Measurements from ENCODE around the gene PRRC2C.
"Not testable (repeated sequence)": the region's sequence is repeated elsewhere in the genome, so short reads cannot be mapped to it uniquely, and the experiment has no call there.

Gene PRRC2C

DNA sequence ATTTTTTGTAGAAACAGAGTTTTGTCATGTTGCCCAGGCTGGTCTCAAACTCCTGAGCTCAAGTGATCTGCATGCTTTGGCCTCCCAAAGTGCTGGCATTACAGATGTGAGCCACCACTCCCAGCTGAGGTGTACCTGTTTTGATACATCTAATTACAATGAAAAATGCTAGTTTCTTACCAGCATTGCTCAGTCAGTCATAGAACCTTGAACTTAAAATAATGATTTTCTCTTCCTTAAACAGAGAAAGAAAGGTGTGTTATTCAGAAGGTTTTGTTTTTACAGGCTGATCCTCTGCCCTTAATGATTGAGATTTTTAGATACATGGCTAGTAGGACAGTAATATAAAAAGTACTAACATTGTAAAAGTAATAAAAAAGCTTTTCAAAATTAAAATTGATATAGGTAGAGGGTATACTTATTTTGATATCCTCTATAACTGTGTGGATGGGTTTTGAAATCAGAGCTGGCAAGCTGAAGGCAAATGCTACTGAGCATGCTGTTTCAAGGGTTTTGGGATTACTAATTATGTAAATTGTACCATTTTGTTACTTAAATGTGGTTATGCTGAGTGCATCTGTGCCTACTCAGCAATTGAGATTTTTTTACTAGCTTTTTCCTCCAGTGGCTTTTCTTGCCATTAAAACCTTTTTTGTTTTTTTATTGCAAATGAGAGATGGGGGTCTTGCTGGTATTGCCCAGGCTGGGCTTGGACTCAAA, 16.1 kb downstream of the PRRC2C start:
- DNase-seq: no peak

DNA sequence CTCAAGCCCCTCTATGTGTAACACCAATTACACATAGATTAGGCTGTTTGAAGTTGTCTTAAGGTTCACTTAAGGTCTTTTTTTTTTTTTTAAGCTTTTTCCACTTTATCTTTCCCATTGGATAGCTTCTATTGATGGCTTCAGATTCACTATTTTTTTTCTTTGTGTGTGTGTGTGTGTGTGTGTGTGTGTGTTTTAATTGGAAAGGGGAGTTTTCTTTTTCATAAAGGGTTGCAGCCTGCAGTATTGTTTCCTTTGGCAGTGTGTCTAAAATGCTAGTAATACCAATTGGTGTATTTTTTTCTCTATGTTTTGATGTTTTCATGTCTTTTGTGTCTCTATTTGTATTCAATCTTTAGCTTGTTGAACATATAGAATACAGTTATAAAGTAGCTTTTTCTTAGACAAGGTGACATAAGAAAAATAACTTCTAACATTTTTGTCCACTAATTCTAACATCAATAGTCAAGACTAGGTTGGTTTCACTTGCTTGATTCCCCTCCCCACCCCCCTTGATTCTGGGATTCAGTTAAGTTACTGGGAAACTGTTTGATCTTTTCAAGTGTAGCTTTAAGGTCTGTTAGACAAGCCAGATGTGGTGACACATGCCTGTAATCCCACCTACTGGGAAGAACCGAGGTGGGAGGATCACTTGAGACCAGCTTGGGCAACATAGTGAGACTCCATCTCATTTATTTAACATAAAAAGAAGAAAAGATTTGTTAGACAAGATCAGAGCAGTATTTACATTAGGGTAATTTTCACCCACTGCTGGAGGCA, 21.4 kb downstream of the PRRC2C start:
- no peak for DNase-seq

DNA sequence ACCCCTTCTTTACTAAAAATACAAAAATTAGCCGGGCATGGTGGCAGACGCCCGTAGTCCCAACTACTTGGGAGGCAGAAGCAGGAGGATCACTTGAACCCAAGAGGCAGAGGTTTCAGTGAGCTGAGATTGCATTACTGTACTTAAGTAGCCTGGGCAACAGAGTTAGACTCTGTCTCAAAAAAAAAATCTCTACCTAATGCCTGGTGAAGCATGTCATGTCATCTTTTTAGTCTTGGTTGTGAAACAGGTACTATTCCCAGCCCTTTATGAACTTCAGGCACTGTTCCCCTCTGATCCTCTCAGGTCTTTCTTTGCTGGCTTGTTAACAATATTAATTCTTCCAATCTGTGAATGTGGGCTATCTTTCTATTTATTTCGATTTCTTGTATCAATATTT, 22.1 kb downstream of the PRRC2C start:
- no peak for DNase-seq

DNA sequence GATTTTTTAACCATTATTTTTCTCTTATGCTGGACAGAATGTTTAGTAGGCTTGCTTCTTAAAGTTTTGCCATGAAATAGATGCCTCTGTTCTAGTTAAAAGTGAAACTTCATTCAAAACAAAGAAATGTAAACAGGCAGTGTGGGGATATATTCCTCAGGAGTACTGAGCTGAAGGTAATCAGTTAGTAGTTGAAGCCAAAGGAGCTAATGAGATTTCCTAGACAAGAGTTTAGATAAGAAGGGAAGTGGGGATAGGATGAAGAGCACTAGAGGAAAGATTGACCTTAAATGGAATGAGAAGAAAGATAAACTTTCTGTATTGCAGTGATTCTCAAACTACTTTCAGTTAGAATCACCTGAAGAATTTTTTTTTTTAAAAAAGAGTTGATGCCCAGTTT, 23.9 kb downstream of the PRRC2C start:
- DNase-seq: no peak

DNA sequence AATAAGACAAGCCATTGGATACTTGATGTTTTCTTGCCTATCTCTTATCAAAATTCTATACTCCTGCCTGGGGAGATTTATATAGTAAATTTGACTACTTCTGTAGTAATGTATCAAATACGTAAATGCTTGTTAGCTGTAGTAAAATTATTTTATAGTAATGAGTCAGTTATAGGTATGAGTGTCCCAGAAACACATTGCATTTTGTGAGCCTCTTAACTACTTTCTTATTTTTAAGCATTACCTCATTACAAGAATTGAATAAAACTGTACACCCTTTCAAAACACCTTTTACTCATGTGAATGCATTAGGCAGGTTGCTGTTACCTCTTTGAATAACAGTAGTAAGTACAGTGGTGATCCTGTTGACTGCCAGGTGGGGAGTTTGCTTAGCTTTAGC, 28.4 kb downstream of the PRRC2C start:
- no peak for DNase-seq

DNA sequence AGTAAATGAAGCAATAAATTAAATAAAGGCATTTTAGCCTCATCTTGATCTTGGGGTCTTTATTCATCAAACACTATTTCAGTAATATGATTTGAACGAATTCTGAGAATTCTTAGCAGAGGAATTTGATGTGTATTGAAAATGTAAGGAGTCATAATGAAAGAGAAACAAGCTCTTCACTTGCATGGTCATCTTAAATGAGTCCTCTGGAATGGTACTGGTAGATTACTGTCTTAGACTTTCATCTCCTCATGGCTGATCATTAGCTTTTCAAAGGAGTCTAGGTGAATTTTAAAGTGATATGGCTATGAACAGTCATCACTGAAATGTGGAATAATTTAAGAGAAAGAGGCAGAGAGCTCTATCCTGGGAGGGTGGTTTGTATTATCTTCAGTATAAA, 30.0 kb downstream of the PRRC2C start:
- no peak for DNase-seq

DNA sequence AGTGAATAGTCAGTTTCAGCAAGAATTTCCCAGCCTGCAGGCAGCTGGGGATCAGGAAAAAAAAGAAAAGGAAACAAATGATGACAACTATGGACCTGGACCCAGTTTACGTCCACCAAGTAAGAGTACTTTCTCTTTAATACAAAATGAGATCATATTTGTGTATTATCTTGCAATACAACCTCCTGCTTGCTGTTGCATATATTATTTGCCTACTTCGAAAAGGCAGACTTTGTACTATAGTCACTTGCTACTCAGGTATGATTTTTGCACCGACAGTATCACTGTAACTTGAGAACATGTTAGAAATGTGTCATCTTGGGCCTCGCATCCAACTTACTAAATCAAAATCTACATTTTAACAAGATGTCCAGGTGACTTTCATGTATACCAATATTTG, 30.4 kb downstream of the PRRC2C start:
- no peak for DNase-seq

DNA sequence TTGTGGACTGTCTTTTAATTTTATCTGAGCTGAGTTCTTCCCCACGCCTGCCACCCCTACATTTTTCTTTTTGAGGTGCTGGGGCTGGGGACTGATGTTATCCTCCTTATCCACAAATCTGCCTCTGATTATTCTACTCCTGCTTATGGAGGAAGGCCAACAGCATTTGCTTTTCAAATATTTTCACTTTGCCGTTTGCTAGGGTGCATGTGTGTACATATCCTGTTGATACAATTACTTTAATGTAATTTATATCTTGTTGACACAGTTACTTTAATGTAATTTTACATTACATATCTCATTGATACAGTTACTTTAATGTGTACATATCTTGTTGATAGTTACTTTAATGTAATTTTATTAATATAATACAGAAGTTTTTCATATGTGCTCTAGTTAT, 36.2 kb downstream of the PRRC2C start:
- DNase-seq: no peak

DNA sequence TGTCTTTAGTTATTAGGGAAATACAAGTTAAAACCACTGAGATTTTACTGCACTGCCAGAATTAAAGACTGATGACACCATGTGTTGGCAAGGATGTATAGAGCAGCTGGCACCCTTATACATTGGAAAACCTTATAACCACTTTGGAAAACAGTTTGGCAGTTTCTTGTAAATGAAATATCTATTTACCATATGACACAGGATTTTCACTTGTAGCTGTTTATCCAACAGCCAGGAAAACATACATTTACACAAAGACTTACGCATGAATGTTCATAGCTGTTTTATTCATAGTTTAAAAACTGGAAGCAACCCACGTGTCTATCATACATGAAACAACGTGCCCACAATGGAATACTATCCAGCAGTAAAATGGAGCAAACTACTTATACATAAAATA, 45.3 kb downstream of the PRRC2C start:
- DNase-seq: no peak

DNA sequence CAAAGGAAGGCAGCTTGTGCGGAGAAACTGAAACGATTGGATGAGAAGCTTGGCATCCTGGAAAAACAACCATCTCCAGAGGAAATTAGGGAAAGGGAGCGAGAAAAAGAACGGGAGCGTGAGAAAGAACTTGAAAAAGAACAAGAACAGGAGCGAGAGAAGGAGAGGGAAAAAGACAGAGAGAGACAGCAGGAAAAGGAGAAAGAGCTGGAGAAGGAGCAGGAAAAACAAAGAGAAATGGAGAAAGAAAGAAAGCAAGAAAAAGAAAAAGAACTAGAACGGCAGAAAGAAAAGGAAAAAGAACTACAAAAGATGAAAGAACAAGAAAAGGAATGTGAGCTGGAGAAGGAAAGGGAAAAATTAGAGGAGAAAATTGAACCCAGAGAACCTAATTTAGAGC, 47.2 kb downstream of the PRRC2C start:
- no peak for DNase-seq

DNA sequence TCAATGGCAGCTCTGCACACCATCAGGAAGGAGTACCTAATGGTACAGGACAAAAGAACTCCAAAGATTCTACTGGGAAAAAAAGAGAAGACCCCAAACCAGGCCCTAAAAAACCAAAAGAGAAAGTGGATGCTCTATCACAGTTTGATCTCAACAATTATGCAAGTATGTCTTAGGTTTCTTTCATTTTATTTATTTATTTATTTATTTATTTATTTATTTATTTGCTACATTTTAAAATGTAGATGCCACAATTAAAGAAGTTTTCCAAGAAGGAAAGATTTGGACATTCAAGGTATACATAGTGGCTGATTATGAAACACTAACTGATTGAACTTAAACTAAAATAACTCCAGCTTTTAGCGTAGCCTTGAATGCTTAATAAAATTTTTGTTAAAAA, 60.2 kb downstream of the PRRC2C start:
- no peak for DNase-seq

DNA sequence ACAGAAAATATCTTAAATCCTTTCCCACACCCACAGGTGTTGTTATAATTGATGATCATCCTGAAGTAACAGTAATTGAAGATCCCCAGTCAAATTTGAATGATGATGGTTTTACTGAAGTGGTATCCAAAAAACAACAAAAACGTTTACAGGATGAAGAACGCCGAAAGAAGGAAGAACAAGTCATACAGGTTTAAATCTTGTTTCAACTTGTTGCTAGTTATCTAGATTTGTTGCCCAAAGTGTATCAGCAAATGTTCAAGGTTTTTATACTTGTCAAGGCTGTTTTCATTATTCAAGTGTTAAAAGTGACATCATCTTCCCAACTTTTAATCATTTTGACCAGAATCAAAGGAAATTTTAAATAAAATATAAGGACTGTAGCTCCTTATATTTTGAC, 64.7 kb downstream of the PRRC2C start:
- no peak for DNase-seq

DNA sequence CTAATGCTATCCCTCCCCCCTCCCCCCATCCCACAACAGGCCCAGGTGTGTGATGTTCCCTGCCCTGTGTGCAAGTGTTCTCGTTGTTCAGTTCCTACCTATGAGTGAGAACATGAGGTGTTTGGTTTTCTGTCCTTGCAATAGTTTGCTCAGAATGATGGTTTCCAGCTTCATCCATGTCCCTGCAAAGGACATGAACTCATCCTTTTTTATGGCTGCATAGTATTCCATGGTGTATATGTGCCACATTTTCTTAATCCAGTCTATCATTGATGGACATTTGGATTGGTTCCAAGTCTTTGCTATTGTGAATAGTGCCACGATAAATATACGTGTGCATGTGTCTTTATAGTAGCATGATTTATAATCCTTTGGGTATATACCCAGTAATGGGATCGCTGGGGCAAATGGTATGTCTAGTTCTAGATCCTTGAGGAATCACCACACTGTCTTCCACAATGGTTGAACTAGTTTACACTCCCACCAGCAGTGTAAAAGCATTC, 65.3 kb downstream of the PRRC2C start:
- DNase-seq: not testable (repeated sequence)

DNA sequence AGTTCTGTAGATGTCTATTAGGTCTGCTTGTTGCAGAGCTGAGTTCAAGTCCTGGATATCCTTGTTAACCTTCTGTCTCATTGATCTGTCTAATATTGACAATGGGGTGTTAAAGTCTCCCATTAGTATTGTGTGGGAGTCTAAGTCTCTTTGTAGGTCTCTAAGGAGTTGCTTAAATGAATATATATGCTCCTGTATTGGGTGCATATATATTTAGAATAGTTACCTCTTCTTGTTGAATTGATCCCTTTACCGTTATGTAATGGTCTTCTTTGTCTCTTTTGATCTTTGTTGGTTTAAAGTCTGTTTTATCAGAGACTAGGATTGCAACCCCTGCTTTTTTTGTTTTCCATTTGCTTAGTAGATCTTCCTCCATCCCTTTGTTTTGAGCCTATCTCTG, 68.6 kb downstream of the PRRC2C start:
- DNase-seq: not testable (repeated sequence)

DNA sequence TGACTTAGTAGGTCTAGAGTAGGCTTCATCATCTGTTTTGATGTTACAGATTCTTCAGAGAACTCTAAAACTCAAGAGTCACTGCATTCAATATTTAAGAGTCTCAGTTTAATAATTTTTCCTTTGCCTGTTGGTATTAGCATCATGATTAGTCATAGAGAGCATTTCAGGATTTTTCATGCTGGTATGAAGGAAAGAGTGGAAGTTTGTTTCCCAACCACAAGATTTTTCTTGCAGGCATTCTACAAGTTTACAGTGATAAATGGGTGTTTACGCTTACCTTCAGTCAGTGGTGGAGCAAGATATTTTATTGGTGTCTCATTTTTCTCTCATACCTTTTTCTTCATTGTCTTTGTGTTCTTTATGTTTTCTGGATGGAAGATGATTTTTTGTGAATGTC, 78.3 kb downstream of the PRRC2C start:
- no peak for DNase-seq

DNA sequence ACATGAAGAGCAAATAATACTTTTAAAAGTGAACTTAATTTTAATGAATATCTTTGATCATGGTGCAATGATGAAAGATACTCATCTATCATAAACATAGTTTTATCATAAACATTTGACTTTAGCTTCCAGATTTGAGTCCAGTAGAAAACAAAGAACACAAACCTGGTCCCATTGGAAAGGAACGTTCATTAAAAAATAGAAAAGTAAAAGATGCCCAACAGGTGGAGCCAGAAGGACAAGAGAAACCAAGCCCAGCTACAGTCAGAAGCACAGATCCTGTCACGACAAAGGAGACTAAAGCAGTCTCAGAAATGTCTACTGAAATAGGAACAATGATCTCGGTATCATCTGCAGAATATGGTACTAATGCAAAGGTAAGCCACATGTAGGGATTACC, 81.1 kb downstream of the PRRC2C start:
- no peak for DNase-seq

DNA sequence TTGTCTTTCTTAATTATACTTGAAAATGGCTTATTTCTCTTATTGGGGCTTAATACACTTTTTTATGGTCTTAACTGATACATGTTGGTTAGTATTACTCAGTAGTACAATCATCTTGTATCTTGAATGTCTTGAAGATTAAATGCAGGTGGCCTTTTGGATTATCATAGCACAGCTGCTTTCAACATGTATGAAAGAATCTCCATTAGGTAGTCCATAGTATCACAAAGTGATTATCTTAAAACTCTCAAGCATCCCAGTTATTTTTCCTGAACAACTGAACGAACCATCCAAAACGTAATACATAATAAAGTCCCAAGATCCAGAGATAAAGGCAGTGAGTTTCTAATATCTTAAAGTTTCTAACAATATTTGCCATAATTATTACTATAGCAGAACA, 85.0 kb downstream of the PRRC2C start:
- DNase-seq: no peak

DNA sequence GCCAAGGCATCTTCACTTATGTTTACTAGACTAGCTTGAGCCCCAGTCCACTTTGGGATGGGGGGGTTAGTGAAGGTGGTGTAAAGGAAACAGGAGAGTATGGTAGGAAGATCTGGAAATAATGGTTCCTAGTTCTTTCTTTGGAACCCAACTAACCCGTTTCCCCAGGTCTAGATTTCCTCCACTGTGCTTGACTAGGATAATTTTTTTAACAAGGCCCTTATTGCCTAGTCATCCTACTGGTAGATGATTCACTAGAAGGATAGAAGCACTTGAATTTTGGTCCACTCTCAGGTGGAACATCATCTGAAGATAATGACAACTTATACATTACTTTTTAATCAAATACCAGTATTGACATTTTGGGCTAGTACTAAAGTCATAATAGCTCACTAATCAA, 90.8 kb downstream of the PRRC2C start:
- no peak for DNase-seq

DNA sequence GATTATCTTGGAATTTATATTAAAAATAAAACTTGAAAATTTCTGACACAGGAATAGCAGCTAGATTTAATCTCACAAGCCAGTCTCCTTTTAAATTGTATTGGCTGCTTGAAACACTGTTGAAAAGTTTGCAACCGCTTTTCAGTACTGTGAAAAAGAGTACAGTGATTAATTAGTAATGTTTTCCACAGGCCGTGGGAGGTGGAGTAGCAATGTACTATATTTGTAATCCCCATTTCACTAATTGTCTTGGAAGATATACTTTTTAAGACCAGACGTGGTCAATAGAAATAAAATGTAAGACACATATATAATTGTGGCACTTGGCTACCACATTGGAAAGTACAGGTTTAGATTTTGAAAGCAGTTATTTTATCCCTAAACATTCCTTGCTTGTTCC, 95.9 kb downstream of the PRRC2C start:
- no peak for DNase-seq

DNA sequence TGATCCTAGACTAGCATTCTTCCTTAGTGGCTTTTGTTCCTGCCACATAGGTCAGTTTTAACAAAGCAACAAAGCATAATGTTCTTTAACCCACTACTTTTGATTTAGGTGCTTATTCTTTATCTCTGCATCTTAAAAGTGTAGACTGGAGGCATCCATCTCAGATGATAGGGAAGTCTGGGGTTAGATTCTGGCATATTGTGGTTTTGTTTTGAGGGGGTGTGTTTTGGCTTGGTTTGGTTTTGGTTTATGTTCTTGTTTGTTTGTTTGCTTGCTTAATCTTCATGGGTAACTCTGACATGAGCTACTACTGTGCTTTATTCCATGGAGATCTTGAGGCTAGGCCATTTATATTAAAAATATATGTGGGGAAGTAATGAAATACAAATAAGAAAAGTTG, 96.4 kb downstream of the PRRC2C start:
- no peak for DNase-seq

DNA sequence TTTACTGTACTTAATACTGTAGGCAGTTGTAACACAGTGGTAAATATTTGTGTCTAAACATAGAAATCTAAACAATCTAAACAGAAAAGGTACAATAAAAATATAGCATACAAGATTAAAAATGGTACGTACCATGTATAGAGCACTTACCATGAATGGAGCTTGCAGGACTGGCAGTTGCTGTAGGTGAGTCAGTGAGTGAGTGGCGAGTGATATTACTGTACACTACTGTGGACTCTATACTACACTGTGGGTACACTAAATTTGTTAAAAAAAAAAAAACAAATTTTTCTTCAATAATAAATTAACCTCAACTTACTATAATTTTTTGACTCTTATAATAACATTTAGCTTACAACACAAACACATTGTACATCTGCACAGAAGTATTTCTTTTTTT, 97.3 kb downstream of the PRRC2C start:
- no peak for DNase-seq

DNA sequence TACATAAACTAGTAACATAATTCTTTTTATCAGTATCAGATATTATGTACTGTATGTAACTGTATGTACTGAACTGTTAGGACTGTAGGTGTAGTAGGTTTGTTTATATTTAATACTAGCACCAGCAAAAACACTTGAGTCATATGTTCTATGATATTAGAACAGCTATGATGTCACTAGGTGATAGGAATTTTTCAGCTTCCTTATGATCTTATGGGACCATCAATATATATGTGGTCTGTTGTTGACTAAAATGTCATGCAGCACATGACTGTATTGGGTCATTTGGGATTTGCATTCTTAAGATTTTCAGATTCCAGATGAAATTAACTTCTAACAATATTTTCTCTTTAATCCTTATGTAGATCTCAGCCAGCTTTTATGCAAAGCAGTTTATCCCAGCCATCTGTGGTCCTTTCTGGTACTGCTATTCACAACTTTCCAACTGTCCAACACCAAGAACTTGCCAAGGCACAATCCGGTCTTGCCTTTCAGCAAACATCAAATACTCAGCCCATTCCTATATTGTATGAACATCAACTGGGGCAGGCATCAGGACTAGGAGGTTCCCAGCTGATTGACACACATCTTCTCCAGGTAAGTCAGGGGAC, 98.4 kb downstream of the PRRC2C start:
- DNase-seq: no peak

DNA sequence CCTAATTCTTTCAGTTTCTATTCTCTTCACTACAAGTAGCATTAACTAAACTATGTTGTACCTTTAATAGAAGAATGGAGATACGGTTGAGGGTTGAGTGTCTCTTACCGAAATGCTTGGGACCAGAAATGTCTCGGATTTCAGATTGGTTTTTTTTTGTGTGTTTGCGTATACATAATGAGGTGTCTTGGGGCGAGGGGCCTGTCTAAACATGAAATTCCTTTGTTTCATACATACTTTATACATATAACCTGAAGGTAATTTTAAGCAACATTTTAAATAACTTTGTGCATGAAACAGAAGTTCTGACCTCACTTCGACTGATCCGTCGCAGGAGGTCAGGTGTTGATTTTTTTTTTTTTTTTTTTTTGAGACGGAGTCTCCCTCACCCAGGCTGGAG, 100.4 kb downstream of the PRRC2C start:
- DNase-seq: no peak

DNA sequence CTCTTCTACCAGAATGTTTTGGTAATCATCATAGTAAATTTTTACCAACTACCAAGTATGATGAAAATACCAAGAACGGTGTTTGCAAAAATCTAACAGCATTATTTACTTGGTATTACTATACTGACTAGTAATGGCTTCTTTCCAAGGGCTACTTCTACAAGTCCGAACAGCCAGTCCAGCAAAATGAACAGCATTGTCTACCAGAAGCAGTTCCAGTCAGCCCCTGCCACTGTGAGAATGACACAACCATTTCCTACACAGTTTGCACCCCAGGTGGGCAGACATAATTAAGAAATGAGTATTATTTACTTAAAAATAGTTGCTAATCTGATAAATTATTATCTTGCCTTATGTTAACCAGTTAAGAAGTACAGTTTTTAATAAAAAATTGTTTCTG, 102.9 kb downstream of the PRRC2C start:
- no peak for DNase-seq

Measured in activated CD4-positive, alpha-beta T cell treated with anti-CD3 and anti-CD28 coated beads, Interleukin-2, amount 50 U/mL, for 4 hours (primary cell).